GM19468 (cell line): ENCODE measurements around the gene MRO.
"Not testable (repeated sequence)": the region's sequence is repeated elsewhere in the genome, so short reads cannot be mapped to it uniquely, and the experiment has no call there.

Source experiments
- ATAC-seq: cut with Tn5 transposase; IDR thresholded peaks from one replicate; pipeline ENCODE4 v1.9.1; 2021; ENCODE audit warnings: mild to moderate bottlenecking, moderate library complexity, moderate number of reproducible peaks; ENCODE audit not compliant: unreplicated experiment; ENCODE audit errors: extremely low read depth

The MRO gene

GRCh38 chr18:50796495-50796894 lies 23.3 kb downstream of the MRO start:
- ATAC-seq: no peak

DNA sequence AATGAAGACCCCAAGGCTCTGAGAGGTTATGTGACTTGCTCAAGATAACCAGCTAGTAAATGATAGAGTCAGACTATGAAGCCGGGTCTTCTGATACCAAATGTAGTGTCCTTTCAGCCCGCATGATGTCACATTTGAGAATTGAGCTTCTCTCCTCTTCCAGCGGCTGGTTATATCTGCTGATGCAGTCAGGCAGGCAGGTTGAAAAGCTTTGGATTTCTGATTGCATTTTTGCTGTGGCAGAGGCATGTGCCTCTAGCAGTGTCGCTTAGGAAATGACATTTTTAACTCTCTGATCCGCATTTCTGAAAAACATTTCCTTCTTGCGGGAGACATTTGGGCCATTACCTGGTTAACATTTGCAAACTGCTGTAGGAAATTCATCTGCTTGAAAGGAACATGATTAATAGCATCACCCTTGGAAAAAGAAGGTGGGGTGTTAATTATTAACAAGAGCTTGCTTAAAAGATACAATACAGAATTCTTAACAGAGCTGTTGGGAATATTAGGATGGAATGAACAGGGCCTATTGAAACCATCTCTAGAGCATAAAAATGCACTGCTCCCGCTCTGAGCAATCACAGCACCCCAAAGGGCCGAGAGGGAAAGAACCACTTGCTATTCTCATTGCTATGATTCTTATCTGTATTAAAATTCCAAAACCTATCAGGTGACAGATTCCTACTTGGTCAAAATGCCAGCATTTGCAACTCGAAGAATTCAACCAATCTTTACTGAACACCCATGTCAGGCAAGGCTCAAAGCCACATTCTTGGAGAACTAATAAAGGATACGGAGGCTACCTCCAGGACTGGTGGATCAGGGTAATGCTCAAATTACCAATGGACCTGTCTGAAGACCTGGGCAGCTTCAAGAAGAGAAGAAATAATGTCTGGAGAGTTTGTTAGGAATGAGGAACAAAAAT lies 25.9 kb downstream of the MRO start:
- ATAC-seq: no peak

- ATAC-seq: no peak
Measured at GRCh38 chr18:50792885-50793284, 26.9 kb downstream of the MRO start.

- no peak for ATAC-seq
Measured at GRCh38 chr18:50791599-50792438, 28.0 kb downstream of the MRO start.

DNA sequence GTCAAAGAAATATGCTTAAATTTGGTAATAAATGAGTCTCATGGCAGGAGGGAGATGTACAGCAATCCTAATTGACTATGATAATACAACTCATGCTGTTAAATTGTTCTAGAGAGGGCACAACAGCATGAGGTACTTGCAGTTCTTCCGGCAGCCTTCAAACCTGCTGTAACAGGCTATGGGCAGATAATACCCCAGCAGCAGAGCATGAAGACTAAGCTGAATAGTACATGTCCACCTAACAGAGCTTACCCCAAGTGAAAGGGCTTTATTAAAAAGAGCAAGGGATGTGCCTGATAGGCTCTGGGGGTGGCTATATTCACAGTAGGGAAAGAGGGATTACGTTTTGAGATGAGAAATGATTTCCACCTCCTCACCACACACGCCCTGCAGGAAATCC lies 28.9 kb downstream of the MRO start:
- no peak for ATAC-seq

DNA sequence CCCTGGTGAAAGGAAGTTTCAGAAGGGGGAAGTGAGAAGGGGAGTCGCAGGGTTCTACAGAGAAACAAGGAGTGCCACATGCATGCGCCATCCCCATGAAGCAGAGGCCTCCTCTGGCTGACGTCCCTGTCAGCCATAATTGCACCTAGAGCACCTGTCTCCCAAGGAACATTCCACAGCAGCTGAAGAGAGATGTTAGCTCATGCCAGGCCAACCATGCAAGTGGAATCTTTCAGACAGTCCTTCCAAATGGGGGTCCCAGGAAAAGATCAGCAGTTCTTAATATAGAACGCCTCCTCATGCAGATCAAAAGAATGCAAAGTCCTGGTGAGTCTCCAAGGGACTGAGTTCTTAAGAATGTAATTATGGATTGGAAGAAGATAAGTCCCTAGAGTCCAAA lies 29.6 kb downstream of the MRO start:
- no peak for ATAC-seq

- ATAC-seq: no peak
Measured at GRCh38 chr18:50788284-50788683, 31.5 kb downstream of the MRO start.

DNA sequence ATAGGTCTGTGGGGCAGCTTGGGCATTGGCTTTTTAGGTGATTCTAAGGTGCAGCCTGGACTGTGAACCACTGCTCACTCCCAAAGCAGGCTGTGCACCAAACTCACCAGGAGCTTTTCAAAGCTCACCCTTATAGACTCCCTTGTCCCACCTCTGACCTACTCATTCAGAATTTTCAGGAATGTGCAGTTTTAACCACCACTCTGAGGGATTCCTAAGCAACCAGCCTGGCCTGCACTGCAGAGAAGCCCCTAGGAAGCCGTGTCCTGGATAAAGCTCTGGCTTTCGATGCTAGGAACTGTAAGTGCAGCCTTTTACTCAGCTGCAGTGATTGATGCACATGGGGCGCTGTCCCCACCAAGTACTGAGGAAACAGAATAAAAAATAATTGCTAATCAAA lies 33.0 kb downstream of the MRO start:
- ATAC-seq: no peak

GRCh38 chr18:50783553-50783952 lies 36.3 kb downstream of the MRO start:
- ATAC-seq: no peak

DNA sequence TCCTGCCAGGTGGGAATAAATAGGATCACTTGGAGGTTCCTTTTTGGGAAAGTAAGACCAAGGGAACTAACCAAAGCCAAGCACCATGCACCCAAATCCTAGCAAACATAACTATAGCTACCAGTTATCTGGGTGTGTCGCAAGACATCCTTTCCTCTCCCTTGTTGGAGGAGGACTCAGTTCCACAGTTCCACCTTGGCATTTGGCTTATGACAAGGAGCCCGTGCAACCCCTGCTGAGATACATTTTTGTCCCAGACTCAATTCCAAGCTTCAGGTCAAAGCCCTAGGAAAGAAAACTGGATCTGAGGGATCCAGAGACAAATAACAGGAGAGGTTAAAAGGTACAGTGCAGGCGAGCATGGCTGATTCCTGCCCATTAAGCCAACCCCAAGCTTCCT lies 40.8 kb downstream of the MRO start:
- not testable (repeated sequence) for ATAC-seq

GRCh38 chr18:50776383-50776782 lies 43.4 kb downstream of the MRO start:
- ATAC-seq: no peak

DNA sequence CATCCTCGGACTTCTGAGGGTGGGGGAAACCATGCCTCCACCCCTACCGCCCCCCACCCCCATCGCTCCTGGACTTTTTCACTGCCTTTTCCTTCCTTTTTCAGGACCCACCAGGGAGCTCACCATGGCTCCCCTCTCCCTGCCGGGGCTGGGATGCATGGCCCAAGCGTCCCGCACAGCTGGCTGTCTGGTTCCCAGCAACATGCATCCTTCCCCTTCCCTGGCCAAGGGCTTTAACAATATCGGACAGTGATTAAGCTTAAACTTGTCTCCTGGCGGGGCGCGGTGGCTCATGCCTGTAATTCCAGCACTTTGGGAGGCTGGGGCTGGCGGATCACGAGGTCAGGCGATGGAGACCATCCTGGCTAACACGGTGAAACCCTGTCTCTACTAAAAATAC lies 44.1 kb downstream of the MRO start:
- ATAC-seq: no peak

DNA sequence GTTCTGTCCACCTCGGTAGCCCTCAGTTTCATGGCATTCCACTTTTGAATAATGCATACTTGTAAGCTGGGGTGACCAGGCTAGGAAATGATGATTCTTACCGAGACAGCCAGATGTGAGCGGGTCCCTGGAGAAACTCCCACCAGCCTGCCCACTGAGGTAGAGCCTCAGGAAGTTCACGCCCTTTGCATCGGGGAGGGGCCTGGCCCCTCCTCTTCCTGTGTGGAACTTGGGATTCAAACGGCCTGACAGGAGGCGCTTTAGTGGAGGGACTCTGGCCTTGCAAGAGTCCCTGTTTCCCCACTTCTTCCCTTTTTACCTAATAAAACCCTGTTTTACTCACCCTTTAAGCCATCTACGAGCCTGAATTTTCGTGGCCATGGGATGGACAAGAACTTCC lies 44.6 kb downstream of the MRO start:
- no peak for ATAC-seq

GRCh38 chr18:50769463-50769862 lies 50.4 kb downstream of the MRO start:
- ATAC-seq: no peak

GRCh38 chr18:50757358-50757757 lies 62.5 kb downstream of the MRO start:
- no peak for ATAC-seq

DNA sequence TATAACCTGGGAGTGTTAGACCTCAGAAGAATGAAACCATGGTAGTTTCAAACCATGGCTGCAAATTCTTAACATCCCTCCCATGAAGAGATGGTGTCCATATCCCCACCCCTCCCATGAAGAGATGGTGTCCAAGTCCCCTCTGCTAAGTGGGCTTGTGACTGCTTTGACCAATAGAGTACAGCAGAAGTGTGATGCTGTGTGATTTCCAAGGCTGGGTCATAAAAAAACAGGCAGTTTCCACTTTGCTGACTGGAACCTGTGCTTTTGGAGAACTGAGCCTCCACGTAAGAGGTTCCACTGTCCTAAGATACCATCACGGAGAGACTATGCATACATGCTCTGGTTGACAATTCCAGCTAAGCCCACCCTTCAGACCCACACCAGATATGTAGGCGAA lies 65.5 kb downstream of the MRO start:
- no peak for ATAC-seq

GRCh38 chr18:50753311-50753710 lies 66.5 kb downstream of the MRO start:
- no peak for ATAC-seq

DNA sequence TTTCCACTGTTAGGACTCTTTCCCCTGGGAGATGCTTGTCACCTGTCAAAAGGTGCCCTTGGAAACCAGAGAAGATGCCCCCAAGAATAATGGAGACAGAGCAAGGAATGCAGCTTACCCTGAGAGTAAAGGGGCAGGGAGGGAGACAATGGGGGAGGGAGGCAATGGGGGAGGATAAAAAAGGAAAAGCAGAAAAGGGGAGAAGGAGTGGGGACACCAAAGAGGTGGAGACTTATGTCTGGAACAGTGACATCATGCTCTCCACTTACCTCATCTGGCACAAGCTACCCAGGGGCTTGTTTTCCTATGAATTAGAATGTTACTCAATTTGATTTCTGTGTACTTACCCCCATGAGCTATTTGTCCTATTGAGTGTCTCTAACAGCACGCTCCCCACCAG lies 67.9 kb downstream of the MRO start:
- no peak for ATAC-seq

GRCh38 chr18:50751490-50751889 lies 68.3 kb downstream of the MRO start:
- ATAC-seq: no peak

DNA sequence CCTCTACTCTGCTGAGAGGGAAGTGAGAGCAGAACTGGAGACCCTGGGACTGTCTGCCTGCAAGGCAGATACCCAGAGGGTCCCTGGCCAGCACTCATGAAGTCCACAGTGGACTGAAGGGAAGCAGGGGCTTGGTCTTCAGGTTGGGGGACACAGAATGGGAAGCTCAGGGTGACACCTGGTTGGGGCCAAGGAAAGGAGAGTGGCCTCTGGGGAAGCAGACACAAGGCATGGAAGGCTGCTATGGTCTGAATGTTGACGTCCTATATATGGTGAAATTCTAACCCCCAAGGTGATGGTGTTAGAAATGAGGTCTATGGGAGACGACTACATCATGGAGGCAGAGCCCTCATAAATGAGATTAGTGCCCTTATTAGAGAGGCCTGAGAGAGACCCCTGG lies 69.3 kb downstream of the MRO start:
- ATAC-seq: no peak

- ATAC-seq: no peak
Measured at GRCh38 chr18:50749945-50750344, 69.9 kb downstream of the MRO start.
